ENCODE data around the gene DCPS. TPM values are rescaled to one million over a fixed set of nuclear protein-coding genes. Genes with fewer than 3 reads are reported as not detected.

DCPS gene
- total RNA-seq, 1 experiment from 2014 or later, result 13.5 TPM

- Histone ChIP-seq H3K36me3 (no peaks in the 10 kb centered on the region; the same call in 1 of the 2 replicates), H3K4me3 (no peak overlapping the region), H3K9me3 (replicated peaks) (no peaks in the 10 kb centered on the region), H3K27me3 (replicated peaks) (no peaks in the 10 kb centered on the region), H3K4me1 (replicated peaks) (peaks cover 5% of the 10 kb centered on the region; the same call in 1 of the 2 replicates), H3K27ac (no peak overlapping the region)
- no peak for DNase-seq (ENCODE audit: low read depth in 1 of 2, low spot score in 2 of 2)
Measured at GRCh38 chr11:126327281-126328000, 23.6 kb downstream of the DCPS start.

- Histone ChIP-seq H3K4me3 (no peak overlapping the region), H3K27me3 (replicated peaks) (no peaks in the 10 kb centered on the region), H3K36me3 (no peaks in the 10 kb centered on the region; the same call in 1 of the 2 replicates)
Measured at GRCh38 chr11:126328001-126328390, 24.1 kb downstream of the DCPS start.

GRCh38 chr11:126328444-126328843 lies 24.6 kb downstream of the DCPS start:
- Histone ChIP-seq H3K4me3 (no peak overlapping the region), H3K27me3 (replicated peaks) (no peaks in the 10 kb centered on the region), H3K27ac (no peak overlapping the region), H3K9me3 (replicated peaks) (no peaks in the 10 kb centered on the region), H3K36me3 (no peaks in the 10 kb centered on the region; the same call in 1 of the 2 replicates), H3K4me1 (replicated peaks) (peaks cover 6% of the 10 kb centered on the region; the same call in 1 of the 2 replicates)
- no peak for DNase-seq (ENCODE audit: low read depth in 1 of 2, low spot score in 2 of 2)

More at GRCh38 chr11:126328001-126328390, 24.1 kb downstream of the DCPS start:
- Histone ChIP-seq H3K9me3 (replicated peaks) (no peaks in the 10 kb centered on the region), H3K4me1 (replicated peaks) (peaks cover 6% of the 10 kb centered on the region; the same call in 1 of the 2 replicates), H3K27ac (no peak overlapping the region)
- no peak for DNase-seq (ENCODE audit: low read depth in 1 of 2, low spot score in 2 of 2)

- no peak for DNase-seq (ENCODE audit: low read depth in 1 of 2, low spot score in 2 of 2)
- Histone ChIP-seq H3K36me3 (no peaks in the 10 kb centered on the region; the same call in 1 of the 2 replicates), H3K27ac (no peak overlapping the region), H3K4me1 (replicated peaks) (peaks cover 6% of the 10 kb centered on the region; the same call in 1 of the 2 replicates), H3K9me3 (replicated peaks) (no peaks in the 10 kb centered on the region), H3K27me3 (replicated peaks) (no peaks in the 10 kb centered on the region), H3K4me3 (no peak overlapping the region)
Measured at GRCh38 chr11:126328938-126329643, 25.2 kb downstream of the DCPS start.

GRCh38 chr11:126329644-126330211 lies 25.9 kb downstream of the DCPS start:
- Histone ChIP-seq H3K4me3 (no peak overlapping the region), H3K27me3 (replicated peaks) (no peaks in the 10 kb centered on the region), H3K27ac (no peak overlapping the region), H3K4me1 (replicated peaks) (peaks cover 11% of the 10 kb centered on the region), H3K9me3 (replicated peaks) (no peaks in the 10 kb centered on the region), H3K36me3 (no peaks in the 10 kb centered on the region; the same call in 1 of the 2 replicates)
- no peak for DNase-seq (ENCODE audit: low read depth in 1 of 2, low spot score in 2 of 2)

GRCh38 chr11:126331286-126331685 lies 27.4 kb downstream of the DCPS start:
- Histone ChIP-seq H3K27ac (no peak overlapping the region), H3K36me3 (no peaks in the 10 kb centered on the region; the same call in 1 of the 2 replicates), H3K4me1 (replicated peaks) (peaks cover 15% of the 10 kb centered on the region), H3K9me3 (replicated peaks) (no peaks in the 10 kb centered on the region), H3K4me3 (no peak overlapping the region), H3K27me3 (replicated peaks) (no peaks in the 10 kb centered on the region)
- DNase-seq (ENCODE audit: low read depth in 1 of 2, low spot score in 2 of 2), result no peak

- peak in 1 of 2 experiments; percentile 11 for DNase-seq (ENCODE audit: low read depth in 1 of 2, low spot score in 2 of 2)
- no peaks in the 10 kb centered on the region for H3K27me3 ChIP-seq (replicated peaks)
- H3K4me1 ChIP-seq (replicated peaks), result peaks cover 15% of the 10 kb centered on the region
- no peak overlapping the region for H3K27ac ChIP-seq
- H3K36me3 ChIP-seq, result no peaks in the 10 kb centered on the region; the same call in 1 of the 2 replicates
- H3K4me3 ChIP-seq, result no peak overlapping the region
- H3K9me3 ChIP-seq (replicated peaks), result no peaks in the 10 kb centered on the region
Measured at GRCh38 chr11:126332221-126332711, 28.4 kb downstream of the DCPS start.

- no peak overlapping the region for H3K27ac ChIP-seq
- no peaks in the 10 kb centered on the region; the same call in 1 of the 2 replicates for H3K36me3 ChIP-seq
- no peaks in the 10 kb centered on the region for H3K27me3 ChIP-seq (replicated peaks)
- H3K9me3 ChIP-seq (replicated peaks), result no peaks in the 10 kb centered on the region
- H3K4me1 ChIP-seq (replicated peaks), result peaks cover 15% of the 10 kb centered on the region
- H3K4me3 ChIP-seq, result no peak overlapping the region
- DNase-seq (ENCODE audit: low read depth in 1 of 2, low spot score in 2 of 2), result no peak
Measured at GRCh38 chr11:126333142-126333541, 29.3 kb downstream of the DCPS start.

- peak in 1 of 2 experiments; percentile 14 for DNase-seq (ENCODE audit: low read depth in 1 of 2, low spot score in 2 of 2)
- Histone ChIP-seq H3K27me3 (replicated peaks) (no peaks in the 10 kb centered on the region), H3K27ac (no peak overlapping the region)
Measured at GRCh38 chr11:126334659-126335462, 31.0 kb downstream of the DCPS start.

GRCh38 chr11:126335463-126335760 lies 31.6 kb downstream of the DCPS start:
- no peak for DNase-seq (ENCODE audit: low read depth in 1 of 2, low spot score in 2 of 2)
- no peaks in the 10 kb centered on the region; the same call in 1 of the 2 replicates for H3K36me3 ChIP-seq
- H3K4me3 ChIP-seq, result no peak overlapping the region
- H3K4me1 ChIP-seq (replicated peaks), result peaks cover 23% of the 10 kb centered on the region
- H3K9me3 ChIP-seq (replicated peaks), result no peaks in the 10 kb centered on the region
- H3K27ac ChIP-seq, result no peak overlapping the region
- H3K27me3 ChIP-seq (replicated peaks), result no peaks in the 10 kb centered on the region

More at GRCh38 chr11:126334659-126335462, 31.0 kb downstream of the DCPS start:
- Histone ChIP-seq H3K4me1 (replicated peaks) (peaks cover 17% of the 10 kb centered on the region), H3K36me3 (no peaks in the 10 kb centered on the region; the same call in 1 of the 2 replicates), H3K9me3 (replicated peaks) (no peaks in the 10 kb centered on the region), H3K4me3 (no peak overlapping the region)

GRCh38 chr11:126336138-126336541 lies 32.3 kb downstream of the DCPS start:
- no peak overlapping the region for H3K27ac ChIP-seq
- no peaks in the 10 kb centered on the region for H3K9me3 ChIP-seq (replicated peaks)
- H3K4me3 ChIP-seq, result no peak overlapping the region
- peaks cover 30% of the 10 kb centered on the region for H3K4me1 ChIP-seq (replicated peaks)
- peaks cover 1% of the 10 kb centered on the region; the same call in 1 of the 2 replicates for H3K36me3 ChIP-seq
- no peak for DNase-seq (ENCODE audit: low read depth in 1 of 2, low spot score in 2 of 2)
- H3K27me3 ChIP-seq (replicated peaks), result no peaks in the 10 kb centered on the region

- H3K27ac ChIP-seq, result no peak overlapping the region
- H3K4me3 ChIP-seq, result no peak overlapping the region
- no peaks in the 10 kb centered on the region for H3K27me3 ChIP-seq (replicated peaks)
- peaks cover 7% of the 10 kb centered on the region; the same call in 1 of the 2 replicates for H3K36me3 ChIP-seq
- H3K4me1 ChIP-seq (replicated peaks), result peaks cover 36% of the 10 kb centered on the region
- DNase-seq (ENCODE audit: low read depth in 1 of 2, low spot score in 2 of 2), result no peak
- H3K9me3 ChIP-seq (replicated peaks), result no peaks in the 10 kb centered on the region
Measured at GRCh38 chr11:126336671-126337101, 32.8 kb downstream of the DCPS start.

- DNase-seq (ENCODE audit: low read depth in 1 of 2, low spot score in 2 of 2), result no peak
- Histone ChIP-seq H3K27ac (no peak overlapping the region), H3K4me1 (replicated peaks) (peaks cover 38% of the 10 kb centered on the region), H3K36me3 (peaks cover 7% of the 10 kb centered on the region; the same call in 1 of the 2 replicates), H3K9me3 (replicated peaks) (no peaks in the 10 kb centered on the region), H3K27me3 (replicated peaks) (no peaks in the 10 kb centered on the region), H3K4me3 (no peak overlapping the region)
Measured at GRCh38 chr11:126337126-126337473, 33.2 kb downstream of the DCPS start.
